Stimulated activated CD4-positive, alpha-beta T cell treated with anti-CD3 and anti-CD28 coated beads, Interleukin-12 subunit alpha, Interleukin-12 subunit beta, amount 100 ng/mL, for 24 hours (primary cell): ENCODE data around the gene LHFPL2.
"Not testable (repeated sequence)": the region's sequence is repeated elsewhere in the genome, so short reads cannot be mapped to it uniquely, and the experiment has no call there.

Experiments
- DNase-seq, 2 experiments: peaks; one replicate each; pipeline ENCODE4 v3.0.0-alpha.2; 2020; ENCODE audit warnings: low read depth in 2 of 2

LHFPL2 gene

GRCh38 chr5:78666975-78667374 lies 18.4 kb upstream of the LHFPL2 start:
- not testable (repeated sequence) for DNase-seq

- no peak for DNase-seq
Measured at GRCh38 chr5:78666041-78666444, 17.5 kb upstream of the LHFPL2 start.

GRCh38 chr5:78665534-78665933 lies 17.0 kb upstream of the LHFPL2 start:
- no peak for DNase-seq

- no peak for DNase-seq
Measured at GRCh38 chr5:78662323-78662722, 13.8 kb upstream of the LHFPL2 start.

GRCh38 chr5:78661691-78662090 lies 13.1 kb upstream of the LHFPL2 start:
- no peak for DNase-seq

GRCh38 chr5:78661044-78661443 lies 12.5 kb upstream of the LHFPL2 start:
- no peak for DNase-seq

GRCh38 chr5:78660401-78660800 lies 11.8 kb upstream of the LHFPL2 start:
- no peak for DNase-seq

GRCh38 chr5:78659714-78660113 lies 11.1 kb upstream of the LHFPL2 start:
- DNase-seq = no peak

- no peak for DNase-seq
Measured at GRCh38 chr5:78659114-78659513, 10.5 kb upstream of the LHFPL2 start.

- DNase-seq = no peak
Measured at GRCh38 chr5:78657201-78657600, 8.6 kb upstream of the LHFPL2 start.

- no peak for DNase-seq
Measured at GRCh38 chr5:78655746-78656290, 7.2 kb upstream of the LHFPL2 start.

- no peak for DNase-seq
Measured at GRCh38 chr5:78654386-78654785, 5.8 kb upstream of the LHFPL2 start.

- DNase-seq = no peak
Measured at GRCh38 chr5:78653681-78654366, 5.3 kb upstream of the LHFPL2 start.

- DNase-seq = no peak
Measured at GRCh38 chr5:78653031-78653430, 4.5 kb upstream of the LHFPL2 start.

- no peak for DNase-seq
Measured at GRCh38 chr5:78651468-78651867, 2.9 kb upstream of the LHFPL2 start.

- DNase-seq = no peak
Measured at GRCh38 chr5:78650531-78650930, 2.0 kb upstream of the LHFPL2 start.

- DNase-seq = no peak
Measured at GRCh38 chr5:78649861-78650496, 1.4 kb upstream of the LHFPL2 start.

- no peak for DNase-seq
Measured at GRCh38 chr5:78649211-78649695, 681 bp upstream of the LHFPL2 start.

- no peak for DNase-seq
Measured at GRCh38 chr5:78647838-78648358, 674 bp downstream of the LHFPL2 start.

GRCh38 chr5:78647351-78647818 lies 1.2 kb downstream of the LHFPL2 start:
- peak in 1 of 2 experiments; percentile 5 for DNase-seq

GRCh38 chr5:78644741-78645300 lies 3.8 kb downstream of the LHFPL2 start:
- no peak for DNase-seq

GRCh38 chr5:78644129-78644528 lies 4.4 kb downstream of the LHFPL2 start:
- DNase-seq = no peak
